Esophagus muscularis mucosa (tissue), 4 donors: Measurements from ENCODE around the gene TTLL5. TPM values are rescaled to one million over a fixed set of nuclear protein-coding genes. Genes with fewer than 3 reads are reported as not detected.

ENCODE experiments used
- DNase-seq: peaks from one replicate; pipeline ENCODE4 v3.0.0-alpha.2; 2017; ENCODE audit errors: extremely low spot score
- H3K27ac ChIP-seq, 4 donors: fragments of 200-600 bp; sonication (generic); replicated peaks in 1 of 4; 1 replicate in 3 of 4; 2 replicates in 1 of 4; pipeline ENCODE4 v1.5.1; 2016 to 2019; ENCODE audit warnings: mild to moderate bottlenecking in 1 of 4
- H3K27me3 ChIP-seq, 4 donors: fragments of 200-600 bp; sonication (generic); one replicate each; pipeline versions ENCODE4 v1.5.1 to v1.6.0; 2016 to 2019
- H3K36me3 ChIP-seq, 4 donors: fragments of 200-600 bp; sonication (generic); one replicate each; pipeline ENCODE4 v1.5.1; 2016 to 2019
- H3K4me1 ChIP-seq, 4 donors: fragments of 200-600 bp; sonication (generic); one replicate each; pipeline ENCODE4 v1.5.1; 2016 to 2019
- H3K4me3 ChIP-seq, 4 donors: fragments of 200-600 bp; sonication (generic); 1 replicate in 2 of 4; 2 replicates in 2 of 4; pipeline ENCODE4 v1.5.1; 2016 to 2019; ENCODE audit warnings: mild to moderate bottlenecking in 4 of 4, moderate library complexity in 1 of 4
- H3K9me3 ChIP-seq, 4 donors: fragments of 200-600 bp; sonication (generic); 1 replicate in 3 of 4; 2 replicates in 1 of 4; pipeline ENCODE4 v1.5.1; 2016 to 2019
- EP300 ChIP-seq: sonication (generic); formaldehyde crosslinking; IDR thresholded peaks from one replicate; pipeline ENCODE4 v1.6.1; 2017; ENCODE audit warnings: antibody characterized with exemption
- POLR2A ChIP-seq: fragments of 450-650 bp; IDR thresholded peaks from one replicate; pipeline ENCODE4 v1.6.1; 2017; ENCODE audit warnings: antibody characterized with exemption, moderate library complexity, mild to moderate bottlenecking, low read depth
- POLR2AphosphoS5 ChIP-seq, 2 donors: sonication (generic); formaldehyde crosslinking; IDR thresholded peaks; one replicate each; pipeline ENCODE4 v1.6.1; 2017; ENCODE audit warnings: antibody characterized with exemption in 2 of 2
- WGBS: methylation state at CpG from one replicate; pipeline ENCODE4 v1.1.5; 2018; 5-methylcytosine and 5-hydroxymethylcytosine counted together
- intact Hi-C: fragments of 100-400 bp; cut with DNase I; formaldehyde crosslinking; loops from one replicate; pipeline ENCODE4 v1.15.1; 2023
- total RNA-seq, 4 donors: library from RNA; depleted of rRNA; stranded (reverse); fragments of >200 nt; gene quantifications; one replicate each; pipeline versions ENCODE4 v1.1.0 to v1.2.1, GENCODE V29; 2016
- TF ChIP-seq, protein P1 (sequence below), 3 experiments: fragments of 200-600 bp in 2 of 3; fragments of 450-650 bp in 1 of 3; sonication (generic) in 2 of 3; IDR thresholded peaks; one replicate each; pipeline ENCODE4 v1.5.1; 2017 to 2019; ENCODE audit warnings: antibody characterized with exemption in 3 of 3, mild to moderate bottlenecking in 2 of 3, moderate library complexity in 1 of 3

The TTLL5 gene
- total RNA-seq, 4 donors from 2014 or later = 16.9 to 26.6 (median 21.2) TPM

DNA sequence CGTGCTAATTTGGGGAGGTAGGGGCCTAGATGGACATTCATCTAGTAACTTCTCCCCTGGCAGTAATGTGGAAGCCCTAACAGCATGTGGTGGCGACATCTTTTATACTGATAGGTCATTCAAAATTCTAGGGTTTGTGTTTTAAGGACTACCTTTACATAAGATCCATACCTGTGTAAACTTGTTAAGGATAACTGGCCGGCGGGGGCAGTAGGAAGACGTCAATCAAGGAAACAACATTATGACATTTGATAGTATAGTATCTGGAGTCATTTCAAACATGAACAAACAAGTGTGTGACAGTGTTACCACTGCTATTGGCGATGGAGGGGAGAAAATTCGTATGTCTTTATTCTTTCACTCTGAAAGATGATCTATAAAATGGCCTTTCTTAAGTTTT is 120.0 kb downstream of the TTLL5 start:
- WGBS = 96% methylated on average over 7 of the region's 7 CpGs
- intact Hi-C loops = no loop called here

DNA sequence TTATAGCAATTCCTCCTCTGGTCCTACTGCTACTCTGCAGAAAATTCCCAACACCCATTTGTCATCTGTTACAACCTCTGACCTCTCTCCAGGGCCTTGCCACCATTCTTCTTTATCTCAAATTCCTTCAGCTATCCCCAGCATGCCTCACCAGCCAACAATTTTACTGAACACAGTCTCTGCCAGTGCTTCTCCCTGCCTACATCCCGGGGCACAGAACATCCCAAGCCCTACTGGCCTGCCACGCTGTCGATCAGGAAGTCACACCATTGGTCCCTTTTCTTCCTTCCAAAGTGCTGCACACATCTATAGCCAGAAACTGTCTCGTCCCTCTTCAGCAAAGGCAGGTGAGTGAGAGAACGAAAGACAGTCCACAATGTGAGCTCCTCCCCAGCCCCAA is 122.1 kb downstream of the TTLL5 start:
- no peaks in the 10 kb centered on the region for H3K9me3 ChIP-seq
- no peak overlapping the region for H3K27ac ChIP-seq
- H3K4me3 ChIP-seq = no peak overlapping the region
- 86% methylated on average over 5 of the region's 5 CpGs for WGBS
- TF ChIP-seq POLR2A (no peak), POLR2AphosphoS5 (IDR thresholded peaks at IDR 0.05) (no peak), EP300 (no peak)
- TF ChIP-seq, protein P1, sequence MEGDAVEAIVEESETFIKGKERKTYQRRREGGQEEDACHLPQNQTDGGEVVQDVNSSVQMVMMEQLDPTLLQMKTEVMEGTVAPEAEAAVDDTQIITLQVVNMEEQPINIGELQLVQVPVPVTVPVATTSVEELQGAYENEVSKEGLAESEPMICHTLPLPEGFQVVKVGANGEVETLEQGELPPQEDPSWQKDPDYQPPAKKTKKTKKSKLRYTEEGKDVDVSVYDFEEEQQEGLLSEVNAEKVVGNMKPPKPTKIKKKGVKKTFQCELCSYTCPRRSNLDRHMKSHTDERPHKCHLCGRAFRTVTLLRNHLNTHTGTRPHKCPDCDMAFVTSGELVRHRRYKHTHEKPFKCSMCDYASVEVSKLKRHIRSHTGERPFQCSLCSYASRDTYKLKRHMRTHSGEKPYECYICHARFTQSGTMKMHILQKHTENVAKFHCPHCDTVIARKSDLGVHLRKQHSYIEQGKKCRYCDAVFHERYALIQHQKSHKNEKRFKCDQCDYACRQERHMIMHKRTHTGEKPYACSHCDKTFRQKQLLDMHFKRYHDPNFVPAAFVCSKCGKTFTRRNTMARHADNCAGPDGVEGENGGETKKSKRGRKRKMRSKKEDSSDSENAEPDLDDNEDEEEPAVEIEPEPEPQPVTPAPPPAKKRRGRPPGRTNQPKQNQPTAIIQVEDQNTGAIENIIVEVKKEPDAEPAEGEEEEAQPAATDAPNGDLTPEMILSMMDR (IDR thresholded peaks at IDR 0.05) = no peak
- no peak for DNase-seq
- intact Hi-C loops = no loop called here
- peaks cover 0 to 31% (median 20%) of the 10 kb centered on the region in 4 donors for H3K36me3 ChIP-seq
- no peaks in the 10 kb centered on the region for H3K27me3 ChIP-seq
- no peaks in the 10 kb centered on the region for H3K4me1 ChIP-seq

More for the DNA sequence above, 120.0 kb downstream of the TTLL5 start:
- H3K4me1 ChIP-seq = no peaks in the 10 kb centered on the region
- no peak for DNase-seq
- no peak overlapping the region for H3K27ac ChIP-seq
- no peaks in the 10 kb centered on the region for H3K9me3 ChIP-seq
- peaks cover 0 to 42% (median 27%) of the 10 kb centered on the region in 4 donors for H3K36me3 ChIP-seq
- no peak overlapping the region for H3K4me3 ChIP-seq
- TF ChIP-seq EP300 (no peak), POLR2AphosphoS5 (IDR thresholded peaks at IDR 0.05) (no peak), POLR2A (no peak)
- TF ChIP-seq, protein P1 (IDR thresholded peaks at IDR 0.05) = no peak
- H3K27me3 ChIP-seq = no peaks in the 10 kb centered on the region

DNA sequence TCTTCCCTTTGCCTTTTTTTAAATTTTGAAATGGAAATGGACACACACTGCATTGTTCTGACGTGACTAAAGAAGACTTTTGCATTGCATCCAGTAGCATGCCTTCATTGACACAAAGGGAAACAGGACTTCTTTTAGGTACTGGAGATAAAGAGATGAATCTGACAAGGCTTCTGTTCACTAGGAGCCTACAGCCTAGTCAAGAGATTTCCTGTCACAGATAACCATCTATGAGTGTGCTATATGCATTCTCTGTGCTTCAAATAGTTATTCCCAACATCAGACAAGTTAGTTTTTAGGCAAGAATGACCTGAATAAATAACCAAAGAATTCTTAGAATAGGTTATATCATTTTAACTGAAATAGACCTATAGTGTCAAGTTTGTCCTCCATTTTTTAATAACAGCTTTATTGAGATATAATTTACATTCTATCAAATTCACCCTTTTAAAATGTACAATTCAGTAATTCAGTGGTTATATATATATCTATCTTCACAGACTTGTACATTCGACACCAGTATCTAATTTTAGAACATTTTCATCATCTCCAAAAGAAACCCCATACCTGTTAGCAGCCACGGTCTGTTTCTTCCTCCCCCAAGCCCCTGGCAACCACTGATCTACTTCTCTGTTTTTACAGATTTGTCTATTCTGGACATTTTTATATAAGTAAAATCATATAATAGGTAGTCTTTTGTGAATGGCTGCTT is 122.7 kb downstream of the TTLL5 start:
- H3K27me3 ChIP-seq = no peaks in the 10 kb centered on the region
- no peak overlapping the region for H3K4me3 ChIP-seq
- H3K36me3 ChIP-seq = peaks cover 0 to 31% (median 20%) of the 10 kb centered on the region in 4 donors
- DNase-seq = no peak
- intact Hi-C loops = no loop called here
- H3K9me3 ChIP-seq = no peaks in the 10 kb centered on the region
- H3K27ac ChIP-seq = no peak overlapping the region
- no peak for TF ChIP-seq EP300
- no peak for TF ChIP-seq POLR2AphosphoS5 (IDR thresholded peaks at IDR 0.05)
- TF ChIP-seq POLR2A = no peak
- TF ChIP-seq, protein P1 (IDR thresholded peaks at IDR 0.05) = no peak
- no peaks in the 10 kb centered on the region for H3K4me1 ChIP-seq
- WGBS = 86% methylated on average over 3 of the region's 3 CpGs

DNA sequence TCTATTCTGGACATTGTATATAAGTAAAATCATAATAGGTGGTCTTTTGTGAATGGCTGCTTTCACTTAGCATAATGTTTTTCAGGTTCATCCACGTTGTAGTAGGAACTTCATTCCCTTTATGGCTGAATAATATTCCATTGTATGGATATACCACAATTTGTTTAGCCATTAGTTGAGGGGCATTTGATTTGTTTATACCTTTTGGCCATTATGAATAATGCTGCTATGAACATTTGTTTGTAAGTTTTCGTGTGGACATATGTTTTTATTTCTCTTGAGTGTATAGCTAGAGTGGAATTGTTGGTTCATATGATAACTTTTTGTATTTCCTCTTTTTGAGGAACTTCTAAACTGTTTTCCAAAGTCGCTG is 123.3 kb downstream of the TTLL5 start:
- H3K36me3 ChIP-seq = peaks cover 0 to 31% (median 20%) of the 10 kb centered on the region in 4 donors
- intact Hi-C loops = no loop called here
- TF ChIP-seq, protein P1 (IDR thresholded peaks at IDR 0.05) = no peak
- TF ChIP-seq EP300 (no peak), POLR2AphosphoS5 (IDR thresholded peaks at IDR 0.05) (no peak)

More for the DNA sequence above, 123.3 kb downstream of the TTLL5 start:
- Histone ChIP-seq H3K4me3 (no peak overlapping the region), H3K9me3 (no peaks in the 10 kb centered on the region), H3K27ac (no peak overlapping the region), H3K4me1 (no peaks in the 10 kb centered on the region), H3K27me3 (no peaks in the 10 kb centered on the region)
- 96% methylated on average over 3 of the region's 3 CpGs for WGBS
- no peak for DNase-seq
